COLO668 (cell line): ENCODE results near the gene MPZL1.

Source experiments
- DNase-seq: peaks from one replicate; lab custom pipeline; 2025; ENCODE audit not compliant: unreplicated experiment; lab: John Stamatoyannopoulos, UW

The MPZL1 gene

GRCh38 chr1:167721617-167722151, at the start of gene MPZL1:
MPZL1 (plus strand) TSS chr1:167721982; CDS start chr1:167722152, 170 bp downstream.
- peak; percentile 96 for DNase-seq

DNA sequence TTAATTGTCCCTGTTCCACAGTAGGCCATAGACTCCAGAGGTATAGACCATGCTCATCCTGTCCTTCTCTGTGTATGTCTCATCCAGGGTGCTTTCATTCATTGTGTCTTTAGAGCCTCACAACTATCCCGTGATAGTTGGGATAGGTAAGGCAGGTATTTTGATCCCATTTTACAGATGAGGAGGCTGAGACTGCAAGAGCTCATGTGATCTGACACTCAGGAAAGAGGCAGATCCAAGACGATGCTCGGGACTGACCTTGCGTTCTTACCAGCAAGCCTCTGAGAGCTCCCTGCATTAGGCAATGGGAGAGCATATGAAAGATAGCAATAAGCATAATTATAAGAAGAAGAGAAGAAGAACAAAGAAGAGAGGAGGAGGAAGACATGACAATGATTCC, 49.0 kb upstream of the MPZL1 start:
- no peak for DNase-seq

- DNase-seq: no peak
Measured at GRCh38 chr1:167673265-167673664, 48.5 kb upstream of the MPZL1 start.

DNA sequence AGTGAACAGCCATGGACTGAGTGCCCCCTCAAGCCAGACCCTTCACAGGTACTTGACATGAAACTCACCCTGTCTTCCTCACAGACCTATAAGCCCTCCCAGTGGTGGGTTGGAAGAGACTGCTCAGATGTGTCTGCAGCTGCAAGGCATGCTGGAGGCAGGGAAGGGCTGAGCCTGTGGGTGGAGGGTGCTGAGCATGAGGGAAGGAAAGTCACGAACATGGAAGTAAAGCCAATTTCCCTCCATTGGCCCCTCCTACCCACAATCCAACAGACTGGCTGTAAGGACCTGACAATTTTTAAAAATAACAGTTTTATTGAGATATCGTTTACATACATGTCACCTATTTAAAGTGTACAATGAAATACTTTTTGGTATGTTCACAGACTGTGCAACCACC, 47.6 kb upstream of the MPZL1 start:
- no peak for DNase-seq

DNA sequence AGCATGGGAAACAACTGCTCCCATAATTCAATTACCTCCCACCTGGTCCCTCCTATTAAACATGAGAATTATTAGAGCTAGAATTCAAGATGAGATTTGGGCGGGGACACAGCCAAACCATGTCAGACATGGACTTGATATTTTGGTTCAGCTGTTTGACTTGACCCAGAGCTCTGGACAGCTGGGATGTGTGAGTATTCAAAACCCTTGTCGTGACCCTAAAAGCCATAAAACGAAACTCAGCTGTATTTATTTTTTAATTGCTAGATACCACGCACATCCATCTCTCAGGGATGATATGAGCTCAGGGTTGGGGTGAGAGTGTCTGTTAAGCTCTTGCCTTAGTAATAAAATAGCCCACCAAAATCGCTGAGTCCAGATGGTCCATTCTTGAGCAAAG, 46.3 kb upstream of the MPZL1 start:
- DNase-seq: no peak

GRCh38 chr1:167676205-167676915, 45.4 kb upstream of the MPZL1 start:
- no peak for DNase-seq

DNA sequence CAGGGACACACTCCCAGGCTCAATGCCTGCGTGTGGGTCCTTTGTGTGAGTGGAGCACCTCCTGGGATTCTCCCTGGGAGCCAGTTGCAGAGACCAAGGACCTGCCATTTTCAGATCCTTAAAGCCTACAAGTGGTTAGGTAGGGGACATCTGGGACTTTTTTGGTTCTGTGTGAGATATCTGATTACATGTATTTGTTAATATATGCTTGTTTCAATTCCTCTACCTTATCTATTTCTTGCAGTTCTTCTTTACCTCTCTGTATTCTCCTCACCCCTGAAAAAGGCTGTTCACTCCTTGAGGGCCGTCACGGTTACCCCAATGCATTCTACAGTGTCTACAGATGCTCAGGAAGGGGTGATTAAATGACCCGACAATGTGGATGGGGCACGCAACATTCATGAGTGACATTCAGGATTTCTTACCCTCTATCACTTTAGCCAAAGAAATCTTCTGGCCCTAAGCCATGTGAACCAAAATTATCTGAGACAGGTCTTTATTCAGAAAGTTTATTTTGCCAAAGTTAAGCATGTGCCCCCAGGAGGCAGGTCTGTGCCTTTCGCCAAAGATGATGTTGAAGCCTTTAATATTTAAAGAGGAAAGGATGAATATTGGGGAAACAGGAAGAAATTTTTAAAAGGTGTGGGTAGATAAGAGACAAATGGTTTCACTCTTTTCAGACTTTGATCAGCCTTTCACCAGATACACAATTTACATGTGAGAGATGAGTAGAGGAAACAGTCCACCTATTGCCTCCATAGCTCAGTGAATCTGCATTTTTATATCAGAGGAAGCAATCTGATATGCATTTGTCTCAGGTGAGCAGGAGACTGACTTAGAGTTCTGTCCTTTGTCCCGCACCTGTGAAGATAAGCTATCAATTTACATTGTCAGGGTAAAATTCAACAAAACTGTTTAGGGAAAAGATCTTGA, 44.6 kb upstream of the MPZL1 start:
- DNase-seq: no peak

- DNase-seq: no peak
Measured at GRCh38 chr1:167678422-167678821, 43.4 kb upstream of the MPZL1 start.

DNA sequence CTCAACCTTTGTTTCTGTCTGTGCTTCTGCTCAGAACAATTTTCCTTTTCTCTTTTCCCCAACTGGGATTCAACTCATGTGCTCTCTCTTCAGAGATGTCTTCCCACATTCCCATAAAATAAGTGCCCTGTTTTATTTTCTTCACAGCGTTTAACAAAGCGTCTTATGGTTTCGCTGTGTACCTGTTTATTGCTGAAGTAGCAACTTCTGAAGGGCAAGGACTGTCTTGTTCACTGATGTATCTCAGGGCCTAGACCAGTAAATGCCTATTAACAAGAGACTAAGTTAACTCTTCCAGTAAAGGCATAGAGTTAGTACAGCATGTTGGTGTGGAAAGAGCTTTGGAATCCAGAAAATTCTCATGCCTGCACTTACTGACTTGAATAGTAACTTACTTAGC, 42.9 kb upstream of the MPZL1 start:
- DNase-seq: no peak

- DNase-seq: no peak
Measured at GRCh38 chr1:167679714-167680113, 42.1 kb upstream of the MPZL1 start.

GRCh38 chr1:167681024-167681423, 40.8 kb upstream of the MPZL1 start:
- DNase-seq: no peak

- no peak for DNase-seq
Measured at GRCh38 chr1:167681451-167682098, 40.2 kb upstream of the MPZL1 start.

DNA sequence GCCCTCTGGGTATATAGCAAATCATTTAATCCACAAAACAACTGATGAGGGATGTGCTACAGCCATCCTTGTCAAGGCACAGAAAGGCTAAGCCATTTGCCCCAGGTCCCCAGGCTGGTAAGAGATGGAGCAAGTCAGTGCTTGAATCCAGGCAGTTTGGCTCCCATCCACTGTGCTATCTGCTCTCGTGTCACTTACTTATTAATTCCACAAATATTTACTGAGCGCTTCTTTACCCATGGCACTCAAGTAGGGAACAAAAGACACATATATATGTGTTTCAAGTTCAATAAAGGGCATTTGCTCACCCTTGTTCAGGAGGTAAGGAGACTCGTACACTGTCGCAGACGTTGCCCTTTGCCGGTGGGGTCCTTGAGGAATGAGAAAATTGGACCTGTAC, 38.6 kb upstream of the MPZL1 start:
- DNase-seq: no peak

GRCh38 chr1:167683641-167684502, 37.9 kb upstream of the MPZL1 start:
- peak; percentile 11 for DNase-seq

DNA sequence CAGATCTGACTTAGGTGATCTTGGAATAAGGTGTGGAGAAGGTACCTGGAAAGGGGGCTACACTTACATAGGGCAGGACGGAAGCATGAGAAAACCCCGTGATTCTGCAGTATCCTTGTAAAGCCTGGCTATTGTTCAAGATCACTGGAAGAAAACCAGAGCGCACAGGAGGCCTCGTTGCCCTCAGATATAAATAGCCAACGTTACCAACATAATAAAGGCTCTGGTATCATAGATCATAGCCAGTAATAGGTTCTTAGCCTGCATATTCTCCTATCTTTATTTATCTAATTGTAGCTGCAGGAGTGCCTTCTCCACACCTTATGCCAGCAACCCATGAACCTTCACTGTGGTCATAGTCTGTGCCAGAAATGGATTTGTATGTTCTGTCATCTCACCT, 35.9 kb upstream of the MPZL1 start:
- DNase-seq: no peak

DNA sequence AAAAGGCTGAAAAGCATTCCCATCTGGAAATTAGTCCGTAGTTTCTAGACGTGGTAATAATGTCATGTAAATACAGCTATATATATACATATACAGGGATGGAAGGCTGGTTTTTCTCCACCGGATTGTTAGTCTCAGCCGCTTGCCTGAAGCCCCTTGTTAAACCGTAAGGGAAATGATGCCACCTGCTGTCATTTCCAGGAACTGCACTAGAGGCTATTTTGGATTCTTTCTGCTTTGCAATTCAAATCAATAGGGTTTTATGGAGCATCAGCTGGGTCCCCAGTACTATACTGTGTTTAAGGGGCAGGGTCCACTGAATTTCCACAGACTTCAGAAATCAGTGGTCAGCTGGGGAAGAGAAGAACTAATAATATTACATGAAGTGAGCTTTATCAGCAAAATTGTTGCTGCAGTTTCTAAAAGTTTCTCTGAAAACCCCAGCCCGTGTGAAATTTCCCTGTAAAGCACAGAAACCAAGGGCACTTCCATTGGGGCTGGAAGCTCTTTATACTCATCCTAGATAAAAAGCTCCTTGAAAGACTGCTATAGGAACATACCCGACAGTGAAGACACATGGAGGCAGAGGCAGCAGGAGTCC, 33.8 kb upstream of the MPZL1 start:
- peak; percentile 82 for DNase-seq

- DNase-seq: no peak
Measured at GRCh38 chr1:167689567-167689920, 32.2 kb upstream of the MPZL1 start.

GRCh38 chr1:167690053-167690452, 31.7 kb upstream of the MPZL1 start:
- no peak for DNase-seq

- no peak for DNase-seq
Measured at GRCh38 chr1:167693425-167694045, 28.2 kb upstream of the MPZL1 start.

DNA sequence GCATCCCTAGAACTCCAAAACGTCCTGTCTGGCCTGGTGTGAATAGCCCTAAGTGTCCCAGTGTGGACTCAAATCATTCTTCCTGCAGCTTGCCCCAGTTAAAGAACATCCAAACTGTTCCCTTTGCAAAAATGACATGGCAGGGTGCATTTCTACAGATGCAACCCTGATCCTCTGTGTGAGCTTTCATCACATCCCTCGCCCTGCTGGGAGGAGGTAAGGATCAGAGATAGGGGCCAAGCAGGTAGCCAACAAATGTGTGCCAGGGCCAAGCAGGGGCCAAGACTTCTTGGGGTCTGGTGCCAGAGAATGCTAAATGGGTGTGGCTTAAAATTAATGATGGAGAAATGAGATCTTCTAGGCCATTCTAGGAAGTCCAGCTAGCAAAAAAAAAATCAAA, 27.1 kb upstream of the MPZL1 start:
- no peak for DNase-seq
